GM10847 (cell line): ENCODE results near the gene VPS36.

ENCODE experiments used
- POLR2A ChIP-seq: IDR thresholded peaks from 2 replicates; pipeline ENCODE4 v1.6.1; 2011; ENCODE audit not compliant: insufficient read length; ENCODE audit errors: extremely low read depth

The VPS36 gene

GRCh38 chr13:52428295-52428694 lies 22.1 kb downstream of the VPS36 start:
- no peak for TF ChIP-seq POLR2A

DNA sequence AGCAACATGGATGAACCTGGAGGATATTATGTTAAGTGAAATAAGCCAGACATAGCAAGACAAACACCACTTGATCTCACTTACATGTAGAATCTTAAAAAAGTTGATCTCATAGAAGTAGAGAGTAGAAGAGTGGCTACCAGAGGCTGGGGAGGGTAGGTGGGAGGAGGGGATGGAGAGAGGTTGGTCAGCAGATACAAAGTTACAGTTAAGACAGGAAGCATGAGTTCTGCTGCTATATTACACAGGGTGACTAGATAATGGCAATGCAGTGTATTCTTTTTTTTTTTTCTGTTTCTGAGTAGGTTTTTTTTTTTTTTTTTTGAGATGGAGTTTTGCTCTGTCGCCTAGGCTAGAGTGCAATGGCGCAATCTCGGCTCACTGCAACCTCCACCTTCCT lies 29.2 kb downstream of the VPS36 start:
- no peak for TF ChIP-seq POLR2A

DNA sequence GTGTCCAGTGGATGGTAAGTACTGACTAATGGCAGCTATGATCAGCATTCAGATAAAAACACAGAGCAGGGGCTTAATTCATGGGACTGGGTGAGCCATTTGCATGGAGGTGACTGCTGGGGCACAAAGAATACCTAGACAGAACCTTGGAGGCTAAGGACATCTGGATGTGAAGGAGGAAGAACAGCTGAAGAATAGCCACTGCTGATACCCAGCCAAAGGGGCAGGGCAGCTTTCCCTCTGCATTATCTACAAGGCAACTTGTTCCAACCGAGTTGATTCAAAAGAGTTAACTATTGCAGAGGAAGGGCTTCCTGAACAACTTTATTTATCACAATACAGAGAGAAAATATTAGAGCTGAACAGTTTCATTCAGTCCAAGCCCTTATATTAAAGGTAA lies 31.4 kb downstream of the VPS36 start:
- TF ChIP-seq POLR2A = no peak

DNA sequence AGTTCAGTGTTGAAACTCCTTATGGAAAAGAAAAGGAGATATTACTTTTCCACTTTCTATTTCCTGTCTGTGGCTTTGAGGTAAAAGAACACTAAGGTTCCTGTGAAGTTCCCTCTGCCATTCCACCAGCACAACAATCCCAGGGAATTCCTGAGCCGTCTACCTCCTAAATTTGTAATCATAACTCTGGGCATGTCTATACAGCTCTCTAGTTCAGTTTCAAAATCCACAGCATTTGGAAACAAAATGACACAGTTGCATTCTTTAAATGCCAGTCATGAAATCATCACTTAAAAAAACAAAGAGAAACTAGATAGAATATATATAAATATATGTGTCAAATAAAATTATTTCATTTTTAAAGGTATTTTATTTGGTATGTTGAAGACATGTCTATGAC lies 35.5 kb downstream of the VPS36 start:
- no peak for TF ChIP-seq POLR2A

DNA sequence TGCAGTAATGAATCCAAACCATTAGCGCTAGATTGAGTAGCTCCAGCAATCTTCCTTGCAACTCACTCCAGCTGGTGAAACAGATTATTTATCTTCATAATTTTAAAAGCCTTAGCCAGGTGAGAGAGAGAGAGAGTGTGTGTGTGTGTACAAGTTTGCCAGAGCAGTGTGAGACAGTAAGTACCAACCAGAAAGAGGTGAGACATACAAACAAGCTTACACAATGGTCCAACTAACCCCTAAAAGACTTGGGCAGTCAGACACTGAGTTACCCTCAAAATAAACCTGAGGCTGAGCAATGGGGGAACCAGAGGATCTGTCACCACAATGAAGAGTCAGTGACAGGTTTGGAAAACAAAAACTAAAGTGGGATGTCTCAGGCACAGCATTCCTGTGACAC lies 36.4 kb downstream of the VPS36 start:
- TF ChIP-seq POLR2A = no peak

DNA sequence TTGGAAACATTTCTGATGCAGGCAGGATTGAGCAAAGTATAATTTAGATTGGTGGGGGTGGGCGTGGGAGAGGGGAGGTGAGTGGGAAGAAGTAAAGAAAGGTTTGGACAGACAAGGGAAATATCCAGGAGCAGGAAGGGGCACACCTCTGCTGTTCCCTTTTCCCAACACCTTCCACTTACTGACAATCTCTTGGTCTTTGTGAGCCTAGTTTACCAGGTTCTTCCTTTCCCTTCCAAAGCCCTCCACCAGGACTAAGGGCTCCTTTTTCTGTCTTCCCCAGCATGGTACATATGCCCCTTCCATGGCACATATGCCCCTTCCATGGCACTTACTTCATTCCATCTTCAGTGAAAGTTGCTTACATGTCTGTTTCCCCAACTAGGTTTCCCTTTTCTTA lies 38.3 kb downstream of the VPS36 start:
- TF ChIP-seq POLR2A = no peak

- TF ChIP-seq POLR2A = no peak
Observed at GRCh38 chr13:52411629-52412028, 38.8 kb downstream of the VPS36 start.

- no peak for TF ChIP-seq POLR2A
Observed at GRCh38 chr13:52406629-52407028, 43.8 kb downstream of the VPS36 start.

DNA sequence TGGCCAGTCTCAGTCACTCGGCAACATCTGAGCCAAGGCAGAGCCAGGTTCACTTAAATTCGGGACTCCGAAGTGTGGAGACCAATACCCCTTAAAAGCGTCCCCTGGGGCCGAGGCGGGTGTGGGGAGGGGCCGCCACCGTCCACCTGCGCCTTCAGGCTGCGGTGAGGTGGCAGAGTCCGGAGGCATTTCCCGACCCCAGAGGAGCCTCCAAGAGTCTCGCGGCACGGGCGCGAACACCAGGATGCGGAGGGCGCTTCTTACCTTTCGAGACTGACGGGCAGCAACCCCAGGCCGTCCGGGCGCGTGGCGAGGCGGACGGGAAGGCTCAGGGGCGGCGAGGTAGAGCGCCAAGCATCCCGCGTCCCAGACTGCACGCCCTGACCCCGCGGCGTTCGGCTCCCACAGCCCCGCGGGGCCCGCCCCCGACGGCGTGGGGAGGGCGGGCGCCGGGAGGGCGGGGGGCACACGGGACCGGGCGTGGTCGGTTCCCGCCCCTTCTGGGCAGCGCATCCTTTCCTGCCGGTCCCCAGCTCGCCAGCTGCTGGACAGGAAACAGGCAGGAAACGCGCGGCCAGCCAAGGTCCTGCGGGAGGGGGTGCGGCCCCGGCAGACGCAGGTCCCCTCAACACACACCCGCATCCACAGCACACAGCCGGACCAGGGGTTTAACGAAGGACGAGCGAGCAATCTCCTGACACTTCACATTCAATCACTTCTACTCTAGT lies 44.5 kb downstream of the VPS36 start, which contains the start of gene THSD1:
Gene THSD1, minus strand, starts transcription at position 406 of the 728 bp plus-strand sequence. CDS start 3,572 bp downstream, outside the sequence.
- no peak for TF ChIP-seq POLR2A

DNA sequence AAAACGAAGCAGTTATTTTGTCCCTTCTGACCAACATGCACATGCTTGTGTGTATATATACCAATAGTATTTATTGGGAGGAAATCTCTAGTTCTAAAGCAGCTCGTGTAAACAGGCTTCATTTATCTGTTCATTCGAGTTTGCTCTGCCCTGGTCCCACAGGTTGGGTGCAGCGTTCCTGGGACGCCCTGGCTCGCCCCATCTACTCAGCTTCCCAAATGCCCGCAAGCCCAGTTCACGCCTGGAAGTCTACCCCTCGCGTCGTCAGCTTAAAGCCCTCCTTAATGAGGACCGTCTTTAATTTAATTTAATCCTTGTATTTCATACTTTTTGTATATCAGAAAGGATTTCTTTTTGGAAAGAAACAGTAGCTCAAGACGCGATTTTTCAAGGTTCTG lies 45.1 kb downstream of the VPS36 start:
- TF ChIP-seq POLR2A = no peak

DNA sequence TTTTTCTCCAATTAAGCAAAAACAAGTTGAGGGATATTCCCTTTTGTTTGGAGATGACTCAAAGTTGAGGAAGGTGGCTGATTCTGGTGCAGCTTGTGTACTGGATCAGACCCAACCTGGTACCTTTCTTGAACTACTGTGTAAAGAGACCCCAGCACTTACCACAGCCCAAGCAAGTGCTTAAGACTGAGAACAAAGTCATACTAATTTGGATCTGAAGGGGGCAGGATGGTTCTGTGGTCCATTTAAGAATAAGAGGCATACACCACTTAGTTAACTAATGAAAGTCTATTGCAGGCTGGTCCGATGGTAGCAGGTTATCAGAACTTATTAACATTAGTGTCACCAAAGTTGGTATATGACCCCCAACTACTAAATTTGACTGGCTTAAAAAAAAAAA lies 50.7 kb downstream of the VPS36 start:
- TF ChIP-seq POLR2A = no peak

DNA sequence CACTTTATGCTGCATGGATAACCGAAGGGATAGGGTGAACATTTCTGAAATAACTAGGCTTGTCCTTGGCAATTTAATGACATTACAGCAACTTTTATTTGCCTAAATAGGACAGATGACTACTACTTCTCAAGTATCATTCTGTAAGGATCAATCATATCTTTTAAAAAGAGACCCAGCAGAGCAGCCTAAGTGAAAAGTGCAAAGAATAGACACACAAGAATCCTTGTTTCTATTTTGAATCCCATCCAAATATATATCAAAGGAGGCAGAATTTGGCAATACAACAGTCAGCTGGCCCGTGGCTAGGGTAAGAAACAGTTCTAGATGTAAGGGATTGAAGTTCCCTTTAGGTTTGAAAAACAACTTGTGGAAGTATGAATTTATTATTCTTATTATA lies 51.4 kb downstream of the VPS36 start:
- no peak for TF ChIP-seq POLR2A

GRCh38 chr13:52395704-52396103 lies 54.7 kb downstream of the VPS36 start:
- no peak for TF ChIP-seq POLR2A

- TF ChIP-seq POLR2A = no peak
Observed at GRCh38 chr13:52394586-52394985, 55.8 kb downstream of the VPS36 start.

GRCh38 chr13:52393572-52394357 lies 56.7 kb downstream of the VPS36 start:
- no peak for TF ChIP-seq POLR2A

DNA sequence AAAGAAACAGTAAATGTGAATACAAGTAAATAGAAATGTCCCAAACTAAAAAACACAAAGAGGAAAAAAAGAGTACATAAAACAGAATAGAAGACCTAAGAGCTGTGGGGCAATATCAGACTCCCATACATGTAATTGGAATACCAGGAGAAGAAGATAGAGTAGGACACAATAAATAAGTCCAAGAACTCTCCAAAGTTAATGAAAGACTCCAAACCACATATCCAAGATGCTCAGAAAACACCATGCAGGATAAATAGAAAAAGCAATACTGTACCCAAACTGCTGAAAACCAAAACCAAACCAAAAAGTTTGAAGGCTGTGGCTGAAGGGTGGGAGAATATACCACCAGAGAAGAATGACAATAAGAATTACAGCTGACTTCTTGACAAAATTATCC lies 62.7 kb downstream of the VPS36 start:
- no peak for TF ChIP-seq POLR2A
